ENCODE data around the gene JUN. TPM values are rescaled to one million over a fixed set of nuclear protein-coding genes. Genes with fewer than 3 reads are reported as not detected.

JUN gene
- total RNA-seq, 1 experiment from 2014 or later, result 71.5 TPM

GRCh38 chr1:58818976-58819375, 35.1 kb upstream of the JUN start:
- Mint-ChIP-seq H3K9me3 (ENCODE audit: unreplicated experiment) (no peaks in the 10 kb centered on the region), H3K27me3 (ENCODE audit: insufficient read depth, unreplicated experiment) (no peaks in the 10 kb centered on the region), H3K36me3 (ENCODE audit: insufficient read depth, unreplicated experiment) (peaks cover 7% of the 10 kb centered on the region), H3K4me1 (ENCODE audit: insufficient read depth, unreplicated experiment) (peaks cover 38% of the 10 kb centered on the region), H3K4me3 (ENCODE audit: unreplicated experiment) (no peak overlapping the region), H3K27ac (ENCODE audit: low read depth, unreplicated experiment) (no peak overlapping the region)
- BruUV-seq (replicated peaks), result no TSS peak
- ChIA-PET POLR2A (interaction anchor here (1.4 to 2.2 kb wide), 6 partner anchors 24 to 195 kb away, joined by 3 to 5 read pairs (median 4); partner anchors contain the start of gene JUN), CTCF (interaction anchor here (1.2 kb wide), 1 partner anchor 258 kb away, joined by 3 read pairs; no protein-coding TSS in a partner anchor)
- no peak for DNase-seq (ENCODE audit: unreplicated experiment)
- intact Hi-C loops (cut with micrococcal nuclease), result loop anchor here (5.0 to 10.0 kb wide), 2 partner anchors 63 to 196 kb away; no protein-coding TSS in a partner anchor
- TF ChIP-seq, protein P1, sequence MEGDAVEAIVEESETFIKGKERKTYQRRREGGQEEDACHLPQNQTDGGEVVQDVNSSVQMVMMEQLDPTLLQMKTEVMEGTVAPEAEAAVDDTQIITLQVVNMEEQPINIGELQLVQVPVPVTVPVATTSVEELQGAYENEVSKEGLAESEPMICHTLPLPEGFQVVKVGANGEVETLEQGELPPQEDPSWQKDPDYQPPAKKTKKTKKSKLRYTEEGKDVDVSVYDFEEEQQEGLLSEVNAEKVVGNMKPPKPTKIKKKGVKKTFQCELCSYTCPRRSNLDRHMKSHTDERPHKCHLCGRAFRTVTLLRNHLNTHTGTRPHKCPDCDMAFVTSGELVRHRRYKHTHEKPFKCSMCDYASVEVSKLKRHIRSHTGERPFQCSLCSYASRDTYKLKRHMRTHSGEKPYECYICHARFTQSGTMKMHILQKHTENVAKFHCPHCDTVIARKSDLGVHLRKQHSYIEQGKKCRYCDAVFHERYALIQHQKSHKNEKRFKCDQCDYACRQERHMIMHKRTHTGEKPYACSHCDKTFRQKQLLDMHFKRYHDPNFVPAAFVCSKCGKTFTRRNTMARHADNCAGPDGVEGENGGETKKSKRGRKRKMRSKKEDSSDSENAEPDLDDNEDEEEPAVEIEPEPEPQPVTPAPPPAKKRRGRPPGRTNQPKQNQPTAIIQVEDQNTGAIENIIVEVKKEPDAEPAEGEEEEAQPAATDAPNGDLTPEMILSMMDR (IDR thresholded peaks at IDR 0.05; ENCODE audit: unreplicated experiment), result no peak

- CTCF ChIA-PET, result interaction anchor here (1.2 kb wide), 1 partner anchor 259 kb away, joined by 3 read pairs; no protein-coding TSS in a partner anchor
- Mint-ChIP-seq H3K27ac (ENCODE audit: low read depth, unreplicated experiment) (no peak overlapping the region), H3K27me3 (ENCODE audit: insufficient read depth, unreplicated experiment) (no peaks in the 10 kb centered on the region), H3K4me3 (ENCODE audit: unreplicated experiment) (no peak overlapping the region), H3K4me1 (ENCODE audit: insufficient read depth, unreplicated experiment) (peaks cover 30% of the 10 kb centered on the region), H3K36me3 (ENCODE audit: insufficient read depth, unreplicated experiment) (peaks cover 7% of the 10 kb centered on the region), H3K9me3 (ENCODE audit: unreplicated experiment) (no peaks in the 10 kb centered on the region)
- peak; percentile 88 for DNase-seq (ENCODE audit: unreplicated experiment)
- TF ChIP-seq, protein P1 (IDR thresholded peaks at IDR 0.05; ENCODE audit: unreplicated experiment), result no peak
- POLR2A ChIA-PET, result interaction anchor here (0.7 to 2.2 kb wide), 6 partner anchors 25 to 196 kb away, joined by 3 to 7 read pairs (median 5); no protein-coding TSS in a partner anchor
- BruUV-seq (replicated peaks), result no TSS peak
- intact Hi-C loops (cut with micrococcal nuclease), result loop anchor here (5.0 to 10.0 kb wide), 2 partner anchors 64 to 197 kb away; no protein-coding TSS in a partner anchor
Measured at GRCh38 chr1:58818075-58818474, 34.2 kb upstream of the JUN start.

- POLR2A ChIA-PET, result interaction anchor here (0.6 to 2.1 kb wide), 16 partner anchors 9 to 857 kb away, joined by 3 to 18 read pairs (median 3); partner anchors contain the start of gene JUN
- Mint-ChIP-seq H3K27ac (ENCODE audit: low read depth, unreplicated experiment) (peak overlapping the region; percentile 91), H3K4me1 (ENCODE audit: insufficient read depth, unreplicated experiment) (peaks cover 35% of the 10 kb centered on the region), H3K9me3 (ENCODE audit: unreplicated experiment) (no peaks in the 10 kb centered on the region), H3K4me3 (ENCODE audit: unreplicated experiment) (peak overlapping the region; percentile 78), H3K36me3 (ENCODE audit: insufficient read depth, unreplicated experiment) (peaks cover 7% of the 10 kb centered on the region), H3K27me3 (ENCODE audit: insufficient read depth, unreplicated experiment) (no peaks in the 10 kb centered on the region)
- BruUV-seq (replicated peaks), result TSS peak; percentile 57
- TF ChIP-seq, protein P1 (IDR thresholded peaks at IDR 0.05; ENCODE audit: unreplicated experiment), result no peak
- no peak for DNase-seq (ENCODE audit: unreplicated experiment)
- intact Hi-C loops (cut with micrococcal nuclease), result loop anchor here (1.0 to 10.0 kb wide), 5 partner anchors 66 to 481 kb away; partner anchors contain the start of gene FGGY
- CTCF ChIA-PET, result interaction anchor here (0.6 to 1.5 kb wide), 4 partner anchors 8 to 882 kb away, joined by 3 to 4 read pairs (median 4); no protein-coding TSS in a partner anchor
Measured at GRCh38 chr1:58816747-58817221, 32.9 kb upstream of the JUN start.

DNA sequence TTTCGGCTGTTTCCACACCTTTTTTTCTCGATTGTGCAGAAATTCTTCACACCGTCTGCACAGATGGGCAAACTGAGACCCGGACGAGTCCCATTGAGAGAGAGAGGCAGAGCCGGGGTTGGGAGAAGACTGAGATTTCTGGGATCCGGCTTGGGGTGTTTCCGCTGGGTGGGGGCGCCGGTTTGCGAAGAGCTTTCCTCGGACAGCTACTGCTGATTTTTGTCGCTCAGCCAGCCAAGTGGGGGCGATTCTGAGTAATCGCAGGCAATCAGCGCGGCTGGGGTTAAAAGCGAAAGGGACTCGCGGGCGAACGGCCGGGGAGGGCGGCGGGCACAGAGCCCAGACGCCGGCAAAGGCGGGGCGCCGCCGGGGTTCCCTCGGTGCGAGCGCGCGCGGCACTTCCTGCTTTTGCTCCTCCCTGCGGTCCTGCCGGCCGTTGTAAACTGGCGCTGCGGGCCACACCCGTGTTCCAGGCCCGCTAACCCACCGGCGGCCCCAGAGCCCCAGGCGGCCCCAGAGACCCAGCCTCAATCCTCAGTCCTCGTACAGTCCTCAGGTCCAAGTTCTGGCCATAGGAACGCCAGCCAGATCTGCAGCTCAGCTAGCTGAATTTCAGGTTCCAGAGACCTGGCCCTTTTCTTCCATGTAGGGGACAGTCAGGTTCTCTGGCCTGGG, 32.4 kb upstream of the JUN start:
- peak; percentile 88 for DNase-seq (ENCODE audit: unreplicated experiment)
- Mint-ChIP-seq H3K27ac (ENCODE audit: low read depth, unreplicated experiment) (peak overlapping the region; percentile 91), H3K36me3 (ENCODE audit: insufficient read depth, unreplicated experiment) (peaks cover 7% of the 10 kb centered on the region), H3K9me3 (ENCODE audit: unreplicated experiment) (no peaks in the 10 kb centered on the region), H3K4me3 (ENCODE audit: unreplicated experiment) (peak overlapping the region; percentile 78), H3K4me1 (ENCODE audit: insufficient read depth, unreplicated experiment) (peaks cover 33% of the 10 kb centered on the region), H3K27me3 (ENCODE audit: insufficient read depth, unreplicated experiment) (no peaks in the 10 kb centered on the region)
- ChIA-PET CTCF (interaction anchor here (0.9 to 1.5 kb wide), 2 partner anchors 79 to 883 kb away, joined by 4 read pairs; no protein-coding TSS in a partner anchor), POLR2A (interaction anchor here (0.6 to 2.1 kb wide), 13 partner anchors 10 to 858 kb away, joined by 3 to 18 read pairs (median 3); partner anchors contain the start of gene JUN)
- BruUV-seq (replicated peaks), result no TSS peak
- intact Hi-C loops (cut with micrococcal nuclease), result loop anchor here (1.0 to 10.0 kb wide), 5 partner anchors 66 to 481 kb away; partner anchors contain the start of gene FGGY
- TF ChIP-seq, protein P1 (IDR thresholded peaks at IDR 0.05; ENCODE audit: unreplicated experiment), result no peak
